GM12891 (cell line): ENCODE data around the gene TNFRSF12A.

Source experiments
- PAX5 ChIP-seq: IDR thresholded peaks from 2 replicates; pipeline ENCODE4 v1.6.1; 2011; ENCODE audit warnings: low read length, moderate library complexity, mild to moderate bottlenecking; ENCODE audit not compliant: insufficient read depth, severe bottlenecking
- POLR2A ChIP-seq: IDR thresholded peaks from 2 replicates; pipeline ENCODE4 v1.6.1; 2011; ENCODE audit warnings: low read depth, low read length, control low read depth
- POLR2AphosphoS5 ChIP-seq: IDR thresholded peaks from 2 replicates; pipeline ENCODE4 v1.6.1; 2011; ENCODE audit warnings: low read depth, low read length, control low read depth
- POU2F2 ChIP-seq: IDR thresholded peaks from 2 replicates; pipeline ENCODE4 v1.6.1; 2011; ENCODE audit warnings: low read depth, mild to moderate bottlenecking, control low read depth, low read length, moderate library complexity
- SPI1 ChIP-seq: IDR thresholded peaks from 2 replicates; pipeline ENCODE4 v1.6.1; 2011; ENCODE audit warnings: low read depth, low read length, control low read depth
- TAF1 ChIP-seq: IDR thresholded peaks from 2 replicates; pipeline ENCODE4 v1.6.1; 2011; ENCODE audit warnings: low read depth, low read length, control low read depth

DNA sequence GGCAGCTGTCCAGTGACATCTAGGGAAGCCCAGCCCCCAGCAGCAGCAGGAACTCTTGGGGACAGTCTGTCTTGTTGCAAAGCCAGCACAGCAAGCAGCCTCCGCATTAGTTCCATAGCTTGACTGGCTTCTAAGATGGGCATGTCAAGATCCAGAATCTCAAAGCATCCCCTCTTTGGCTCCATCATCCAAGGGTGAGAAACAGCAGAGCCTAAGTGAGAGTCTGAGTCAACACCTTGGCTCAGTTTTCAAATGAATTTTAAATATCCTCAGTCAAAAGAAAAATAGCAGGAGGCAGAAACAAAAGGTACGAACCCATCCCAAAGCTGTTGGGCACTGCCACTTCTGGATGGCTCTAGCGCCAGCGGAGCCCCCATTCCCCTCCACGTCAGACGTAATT, 5.2 kb upstream of the TNFRSF12A start:
- no peak for TF ChIP-seq POLR2A
- no peak for TF ChIP-seq POLR2AphosphoS5
- no peak for TF ChIP-seq SPI1
- TF ChIP-seq POU2F2, result no peak
- no peak for TF ChIP-seq TAF1
- no peak for TF ChIP-seq PAX5
